ENCODE data around the gene SRPX. TPM values are rescaled to one million over a fixed set of nuclear protein-coding genes. Genes with fewer than 3 reads are reported as not detected.

The SRPX gene
- total RNA-seq, 4 donors from 2014 or later, result 40.7 to 95.3 (median 79.7) TPM

GRCh38 chrX:38214044-38214443, 6.6 kb downstream of the SRPX start:
- no peak for DNase-seq (ENCODE audit: extremely low spot score)
- TF ChIP-seq, protein P1, sequence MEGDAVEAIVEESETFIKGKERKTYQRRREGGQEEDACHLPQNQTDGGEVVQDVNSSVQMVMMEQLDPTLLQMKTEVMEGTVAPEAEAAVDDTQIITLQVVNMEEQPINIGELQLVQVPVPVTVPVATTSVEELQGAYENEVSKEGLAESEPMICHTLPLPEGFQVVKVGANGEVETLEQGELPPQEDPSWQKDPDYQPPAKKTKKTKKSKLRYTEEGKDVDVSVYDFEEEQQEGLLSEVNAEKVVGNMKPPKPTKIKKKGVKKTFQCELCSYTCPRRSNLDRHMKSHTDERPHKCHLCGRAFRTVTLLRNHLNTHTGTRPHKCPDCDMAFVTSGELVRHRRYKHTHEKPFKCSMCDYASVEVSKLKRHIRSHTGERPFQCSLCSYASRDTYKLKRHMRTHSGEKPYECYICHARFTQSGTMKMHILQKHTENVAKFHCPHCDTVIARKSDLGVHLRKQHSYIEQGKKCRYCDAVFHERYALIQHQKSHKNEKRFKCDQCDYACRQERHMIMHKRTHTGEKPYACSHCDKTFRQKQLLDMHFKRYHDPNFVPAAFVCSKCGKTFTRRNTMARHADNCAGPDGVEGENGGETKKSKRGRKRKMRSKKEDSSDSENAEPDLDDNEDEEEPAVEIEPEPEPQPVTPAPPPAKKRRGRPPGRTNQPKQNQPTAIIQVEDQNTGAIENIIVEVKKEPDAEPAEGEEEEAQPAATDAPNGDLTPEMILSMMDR (IDR thresholded peaks at IDR 0.05), result no peak
- TF ChIP-seq POLR2AphosphoS5 (IDR thresholded peaks at IDR 0.05), result no peak
- no peak for TF ChIP-seq POLR2A (IDR thresholded peaks at IDR 0.05; ENCODE audit: low read depth)
- TF ChIP-seq EP300 (IDR thresholded peaks at IDR 0.05), result no peak
- intact Hi-C loops (cut with DNase I), result no loop called here
- Histone ChIP-seq H3K36me3 (no peaks in the 10 kb centered on the region), H3K9me3 (no peaks in the 10 kb centered on the region), H3K27me3 (peaks cover 0 to 2% (median 0%) of the 10 kb centered on the region in 4 donors), H3K4me3 (no peak overlapping the region), H3K27ac (replicated peaks in 1 of 4) (no peak overlapping the region), H3K4me1 (no peaks in the 10 kb centered on the region)
- 91% methylated on average over 1 of the region's 1 CpG for WGBS

DNA sequence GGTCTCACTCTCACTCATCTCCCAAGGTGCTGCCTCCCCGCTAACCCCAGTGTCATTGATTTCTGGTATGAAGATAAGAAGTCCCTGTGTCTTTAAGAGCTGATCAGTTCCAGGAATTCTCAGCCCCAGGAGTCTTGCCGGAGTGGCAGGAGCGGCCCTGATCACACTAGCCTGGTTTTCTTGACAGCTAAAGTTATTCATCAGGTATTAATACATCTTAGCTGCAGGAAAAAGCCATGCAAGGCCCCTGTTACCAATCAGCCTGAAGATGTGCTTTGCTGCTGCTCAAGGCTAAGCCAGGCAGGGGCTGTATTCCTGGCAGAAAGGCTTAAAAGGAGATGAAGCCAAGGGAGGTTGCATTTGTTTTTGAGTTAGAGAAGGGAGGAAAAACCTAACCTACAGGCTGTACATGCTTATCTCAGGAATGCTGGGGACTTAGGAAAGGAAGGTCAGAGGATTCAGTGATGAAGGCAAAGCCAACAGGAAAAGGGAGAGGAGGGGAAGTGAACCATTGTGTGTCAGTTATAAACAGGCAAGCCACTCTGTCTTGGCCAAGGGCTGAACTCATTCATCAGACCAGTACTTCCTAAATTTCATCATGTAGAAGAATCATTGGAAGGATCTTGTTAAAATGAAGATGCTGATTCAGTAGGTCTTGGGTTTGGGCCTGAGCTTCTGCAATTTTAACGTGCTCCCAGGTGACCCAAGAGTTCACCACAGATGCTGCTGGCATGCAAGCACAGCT, 8.6 kb downstream of the SRPX start:
- Histone ChIP-seq H3K4me1 (no peaks in the 10 kb centered on the region), H3K9me3 (no peaks in the 10 kb centered on the region), H3K27ac (replicated peaks in 1 of 4) (no peak overlapping the region), H3K27me3 (no peaks in the 10 kb centered on the region), H3K4me3 (no peak overlapping the region), H3K36me3 (no peaks in the 10 kb centered on the region)
- 58% methylated on average over 4 of the region's 4 CpGs for WGBS
- intact Hi-C loops (cut with DNase I), result no loop called here
- TF ChIP-seq POLR2A (IDR thresholded peaks at IDR 0.05; ENCODE audit: low read depth) (no peak), POLR2AphosphoS5 (IDR thresholded peaks at IDR 0.05) (no peak), EP300 (IDR thresholded peaks at IDR 0.05) (no peak)
- TF ChIP-seq, protein P1 (IDR thresholded peaks at IDR 0.05), result no peak
- DNase-seq (ENCODE audit: extremely low spot score), result no peak

GRCh38 chrX:38206542-38206941, 14.1 kb downstream of the SRPX start:
- intact Hi-C loops (cut with DNase I), result no loop called here
- 67% methylated on average over 3 of the region's 3 CpGs for WGBS
- no peaks in the 10 kb centered on the region for H3K27me3 ChIP-seq
- H3K27ac ChIP-seq (replicated peaks in 1 of 4), result no peak overlapping the region
- H3K4me3 ChIP-seq, result no peak overlapping the region
- no peaks in the 10 kb centered on the region for H3K9me3 ChIP-seq
- no peaks in the 10 kb centered on the region for H3K4me1 ChIP-seq
- no peaks in the 10 kb centered on the region for H3K36me3 ChIP-seq
- no peak for DNase-seq (ENCODE audit: extremely low spot score)
- TF ChIP-seq POLR2AphosphoS5 (IDR thresholded peaks at IDR 0.05), result no peak
- no peak for TF ChIP-seq POLR2A (IDR thresholded peaks at IDR 0.05; ENCODE audit: low read depth)
- TF ChIP-seq, protein P1 (IDR thresholded peaks at IDR 0.05), result no peak
- TF ChIP-seq EP300 (IDR thresholded peaks at IDR 0.05), result no peak

GRCh38 chrX:38206036-38206435, 14.6 kb downstream of the SRPX start:
- H3K36me3 ChIP-seq, result no peaks in the 10 kb centered on the region
- no peaks in the 10 kb centered on the region for H3K9me3 ChIP-seq
- H3K27me3 ChIP-seq, result no peaks in the 10 kb centered on the region
- no peak for DNase-seq (ENCODE audit: extremely low spot score)
- no peak overlapping the region for H3K27ac ChIP-seq (replicated peaks in 1 of 4)
- no peaks in the 10 kb centered on the region for H3K4me1 ChIP-seq
- intact Hi-C loops (cut with DNase I), result no loop called here
- H3K4me3 ChIP-seq, result no peak overlapping the region
- WGBS, result 70% methylated on average over 5 of the region's 5 CpGs
- TF ChIP-seq POLR2A (IDR thresholded peaks at IDR 0.05; ENCODE audit: low read depth) (no peak), EP300 (IDR thresholded peaks at IDR 0.05) (no peak), POLR2AphosphoS5 (IDR thresholded peaks at IDR 0.05) (no peak)
- TF ChIP-seq, protein P1 (IDR thresholded peaks at IDR 0.05), result no peak

DNA sequence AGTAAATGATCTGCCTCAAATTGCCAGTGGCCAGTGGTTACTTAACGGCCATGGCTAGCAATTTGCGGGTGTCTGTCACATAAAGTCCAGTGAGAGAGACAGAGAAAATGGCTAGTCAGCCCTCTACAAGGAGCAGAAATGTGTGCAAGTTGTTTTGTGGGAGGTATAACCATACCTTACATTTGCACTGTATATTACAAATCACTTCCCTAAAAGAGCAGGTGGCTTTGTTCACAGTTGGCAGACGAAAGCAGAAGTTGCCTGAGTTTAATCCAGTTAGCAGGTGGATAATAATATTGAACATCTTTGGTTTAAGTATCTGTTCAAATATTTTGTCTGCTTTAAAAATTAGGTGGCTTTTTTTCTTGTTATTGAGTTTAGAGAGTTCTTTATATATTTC, 15.6 kb downstream of the SRPX start:
- no peak for DNase-seq (ENCODE audit: extremely low spot score)
- Histone ChIP-seq H3K4me1 (no peaks in the 10 kb centered on the region), H3K36me3 (no peaks in the 10 kb centered on the region), H3K4me3 (no peak overlapping the region), H3K27ac (replicated peaks in 1 of 4) (no peak overlapping the region), H3K27me3 (no peaks in the 10 kb centered on the region), H3K9me3 (no peaks in the 10 kb centered on the region)
- 52% methylated on average over 3 of the region's 3 CpGs for WGBS
- intact Hi-C loops (cut with DNase I), result no loop called here
- TF ChIP-seq, protein P1 (IDR thresholded peaks at IDR 0.05), result no peak
- TF ChIP-seq POLR2A (IDR thresholded peaks at IDR 0.05; ENCODE audit: low read depth), result no peak
- TF ChIP-seq EP300 (IDR thresholded peaks at IDR 0.05), result no peak
- TF ChIP-seq POLR2AphosphoS5 (IDR thresholded peaks at IDR 0.05), result no peak

Measured in esophagus muscularis mucosa (tissue), 4 donors.